GM21619 (cell line): ENCODE data around the gene TRIM52.
A peak's percentile ranks its signal among the peaks of the same experiment; 100 is the strongest.
"Not testable (repeated sequence)": the region's sequence is repeated elsewhere in the genome, so short reads cannot be mapped to it uniquely, and the experiment has no call there.

Experiments
- ATAC-seq: cut with Tn5 transposase; IDR thresholded peaks from one replicate; pipeline ENCODE4 v1.9.1; 2021; ENCODE audit not compliant: unreplicated experiment

Gene TRIM52

DNA sequence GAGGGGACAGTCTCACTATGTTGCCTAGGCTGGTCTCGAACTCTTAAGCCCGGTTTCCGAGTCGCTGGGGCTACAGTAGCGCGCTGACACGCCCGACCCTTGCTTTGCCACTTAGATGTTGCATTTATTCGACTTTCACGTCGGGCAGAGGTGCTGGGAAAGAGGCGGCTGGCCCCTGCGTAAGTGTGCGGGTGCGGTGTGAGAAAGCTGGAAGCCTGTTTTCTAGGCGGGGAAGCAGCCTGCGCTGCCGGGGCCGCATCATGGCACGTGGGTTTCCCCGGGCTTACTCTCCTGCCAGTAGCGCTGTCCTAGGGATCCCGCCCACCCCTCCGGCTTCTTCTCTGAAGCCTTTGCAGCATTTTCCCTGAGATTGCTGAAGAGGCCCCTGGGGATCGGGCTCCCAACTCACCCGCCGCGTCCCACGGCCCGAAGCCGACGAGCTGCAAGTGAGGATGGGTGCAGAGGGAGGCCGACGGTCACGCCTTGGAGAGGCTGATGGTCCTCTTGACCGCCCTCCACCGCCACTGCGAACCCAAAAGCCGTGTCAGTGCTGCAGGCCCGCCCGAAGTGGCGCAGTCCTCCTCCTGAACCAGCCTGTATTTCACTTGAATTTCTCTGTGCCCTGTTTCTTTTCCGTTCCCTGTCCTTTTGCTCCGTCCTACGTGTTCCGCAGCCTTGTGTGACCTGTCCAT lies 43.7 kb downstream of the TRIM52 start:
- peak; percentile 22 for ATAC-seq

DNA sequence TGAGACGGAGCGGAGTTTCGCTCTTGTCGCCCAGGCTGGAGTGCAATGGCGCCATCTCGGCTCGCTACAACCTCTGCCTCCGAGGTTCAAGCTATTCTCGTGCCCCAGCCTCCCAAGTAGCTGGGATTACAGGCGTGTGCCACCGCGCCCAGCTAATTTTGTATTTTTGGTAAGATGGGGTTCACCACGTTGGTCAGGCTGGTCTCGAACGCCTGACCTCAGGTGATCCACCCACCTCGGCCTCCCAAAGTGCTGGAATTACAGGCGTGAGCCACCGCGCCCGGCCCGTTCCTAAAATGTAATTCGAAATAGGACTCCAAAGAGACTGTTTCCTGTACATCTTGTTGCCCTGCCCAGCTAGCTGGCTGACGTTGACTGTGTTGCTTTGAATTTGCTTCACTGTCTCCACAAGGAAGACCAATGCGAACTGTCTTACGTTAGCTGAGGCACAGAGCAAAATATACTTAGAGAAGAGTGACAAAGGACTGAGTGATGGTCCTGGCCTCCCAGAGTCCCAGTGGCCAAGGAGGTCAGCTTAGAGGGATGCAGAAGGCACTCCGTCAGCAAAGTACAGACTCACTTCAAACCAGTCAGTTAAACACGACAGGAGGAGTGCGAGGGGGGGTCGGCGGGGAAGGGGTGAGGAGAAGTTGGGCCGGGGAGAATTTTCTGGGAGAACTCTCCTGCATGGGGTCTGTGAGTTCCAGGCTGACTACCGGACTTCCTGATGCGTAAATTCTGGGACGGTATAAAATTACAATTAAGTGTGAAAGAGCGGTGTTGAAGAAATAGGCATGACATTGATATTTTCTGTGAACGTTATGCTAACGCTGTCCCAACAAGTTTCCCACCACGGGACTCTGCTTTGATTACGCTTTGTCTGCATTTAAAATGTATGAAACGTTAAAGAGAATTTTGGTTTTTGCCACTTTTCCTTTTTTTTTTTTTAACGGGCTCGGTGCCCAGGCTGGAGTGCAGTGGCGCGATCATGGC lies 44.6 kb downstream of the TRIM52 start:
- ATAC-seq, result no peak

DNA sequence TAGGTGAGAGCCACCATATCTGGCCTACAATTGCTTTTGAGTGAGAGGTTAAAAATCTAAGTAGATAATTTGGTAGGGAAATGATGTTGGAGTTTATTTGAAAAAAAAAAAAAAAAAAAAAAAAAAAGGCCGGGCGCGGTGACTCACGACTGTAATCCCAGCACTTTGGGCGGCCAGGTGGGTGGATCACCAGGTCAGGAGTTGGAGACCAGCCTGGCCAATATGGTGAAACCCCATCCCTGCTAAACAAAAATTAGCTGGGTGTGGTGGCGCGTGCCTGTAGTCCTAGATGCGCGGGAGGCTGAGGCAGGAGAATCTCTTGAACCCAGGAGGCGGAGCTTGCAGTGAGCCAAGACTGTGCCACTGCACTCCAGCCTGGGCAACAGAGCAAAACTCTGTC lies 46.7 kb downstream of the TRIM52 start:
- not testable (repeated sequence) for ATAC-seq

DNA sequence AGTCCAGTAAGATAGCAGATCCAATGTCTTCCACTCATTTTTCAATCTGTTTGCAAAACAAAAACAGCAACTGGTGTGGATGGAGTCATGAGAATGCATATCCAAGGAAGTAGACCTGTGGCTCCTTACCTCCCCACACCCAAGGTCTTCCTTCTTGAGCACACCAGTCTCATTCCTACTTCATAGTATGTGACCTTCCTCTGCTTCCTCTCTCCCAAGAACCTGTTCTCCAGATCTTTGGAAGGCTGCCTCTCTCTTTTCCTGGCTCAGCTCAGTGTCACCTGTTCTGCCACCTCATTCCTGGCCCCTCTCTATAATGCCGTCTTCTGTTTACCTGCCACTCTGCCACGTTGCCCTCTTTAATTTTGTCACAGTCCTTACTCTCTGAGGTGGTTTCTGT lies 48.0 kb downstream of the TRIM52 start:
- no peak for ATAC-seq

DNA sequence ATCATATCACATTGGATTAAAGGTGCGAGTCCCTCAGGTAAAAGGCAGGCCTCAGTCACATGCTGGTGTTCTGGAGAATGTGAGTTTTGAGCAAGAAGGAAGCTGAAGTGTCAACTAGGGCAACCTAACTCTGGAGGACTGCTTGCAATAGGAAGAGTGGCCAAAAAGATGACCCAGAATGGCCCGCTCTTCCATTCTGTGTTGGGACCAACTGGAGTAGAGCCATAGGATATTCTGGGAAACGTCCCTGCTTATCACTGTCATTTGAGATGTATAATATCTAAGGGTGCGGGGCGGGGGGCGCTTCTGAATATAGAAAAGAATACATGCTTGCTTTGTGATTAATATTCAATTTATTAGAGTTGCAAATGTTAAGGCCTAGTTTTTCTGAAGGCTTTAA lies 48.9 kb downstream of the TRIM52 start:
- ATAC-seq, result no peak

DNA sequence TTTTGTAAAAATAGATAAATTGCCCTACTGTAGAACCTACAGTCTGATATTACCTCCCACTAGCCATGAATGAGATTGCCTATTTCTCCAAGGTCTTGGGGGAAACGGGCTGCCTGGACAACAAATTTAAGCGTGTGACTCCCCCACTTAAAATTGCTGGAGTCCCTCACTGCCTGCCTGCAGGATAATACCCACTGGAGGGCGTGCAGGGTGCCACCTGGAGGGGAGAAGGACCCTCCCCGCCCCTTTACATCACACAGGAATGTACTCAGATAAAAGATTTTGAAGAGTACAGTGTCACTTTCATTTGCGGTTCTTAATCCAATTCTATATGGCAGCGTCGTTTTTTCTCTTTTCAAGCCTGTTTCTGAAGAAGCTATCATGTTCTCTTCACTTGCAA lies 49.7 kb downstream of the TRIM52 start:
- ATAC-seq, result no peak

DNA sequence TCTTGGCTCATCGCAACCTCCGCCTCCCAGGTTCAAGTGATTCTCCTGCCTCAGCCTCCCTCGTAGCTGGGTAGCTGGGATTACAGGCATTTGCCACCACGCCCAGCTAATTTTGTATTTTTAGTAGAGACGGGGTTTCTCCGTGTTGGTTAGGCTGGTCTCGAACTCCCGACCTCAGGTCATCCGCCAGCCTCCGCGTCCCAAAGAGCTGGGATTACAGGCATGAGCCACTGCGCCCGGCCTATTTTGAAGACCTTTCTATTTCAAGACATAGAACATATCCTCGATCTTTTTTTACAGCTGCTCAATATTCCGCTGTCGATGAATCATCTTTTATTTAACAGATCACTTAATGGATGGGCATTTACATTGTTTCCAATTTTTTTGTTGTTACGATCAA lies 50.2 kb downstream of the TRIM52 start:
- ATAC-seq, result not testable (repeated sequence)

DNA sequence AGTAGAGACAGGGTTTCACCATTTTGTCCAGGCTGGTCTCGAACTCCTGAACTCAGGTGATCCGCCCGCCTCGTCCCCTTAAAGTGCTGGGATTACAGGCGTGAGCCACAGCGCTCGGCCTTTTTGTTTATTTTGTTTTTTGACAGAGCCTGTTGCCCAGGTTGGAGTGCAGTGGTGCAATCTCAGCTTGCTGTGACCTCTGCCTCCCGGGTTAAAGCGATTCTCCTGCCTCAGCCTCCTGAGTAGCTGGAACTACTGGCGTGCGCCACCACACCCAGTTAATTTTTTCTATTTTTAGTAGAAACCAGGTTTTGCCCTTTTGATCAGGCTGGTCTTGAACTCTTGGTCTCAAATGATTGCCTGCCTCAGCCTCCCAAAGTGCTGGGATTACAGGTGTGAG lies 50.8 kb downstream of the TRIM52 start:
- not testable (repeated sequence) for ATAC-seq

DNA sequence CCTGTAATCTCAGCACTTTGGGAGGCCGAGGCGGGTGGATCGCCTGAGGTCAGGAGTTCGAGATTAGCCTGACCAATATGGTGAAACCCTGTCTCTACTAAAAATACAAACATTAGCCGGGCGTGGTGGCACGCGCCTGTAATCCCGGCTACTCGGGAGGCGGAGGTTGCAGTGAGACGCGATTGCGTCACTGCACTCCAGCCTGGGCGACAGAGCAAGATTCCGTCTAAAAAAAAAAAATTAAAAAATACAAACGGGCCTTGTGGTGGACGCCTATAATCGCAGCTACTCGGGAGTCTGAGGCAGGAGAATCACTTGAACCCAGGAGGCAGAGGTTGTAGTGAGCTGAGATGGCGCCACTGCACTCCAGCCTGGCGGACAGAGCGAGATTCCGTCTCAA lies 51.9 kb downstream of the TRIM52 start:
- not testable (repeated sequence) for ATAC-seq

DNA sequence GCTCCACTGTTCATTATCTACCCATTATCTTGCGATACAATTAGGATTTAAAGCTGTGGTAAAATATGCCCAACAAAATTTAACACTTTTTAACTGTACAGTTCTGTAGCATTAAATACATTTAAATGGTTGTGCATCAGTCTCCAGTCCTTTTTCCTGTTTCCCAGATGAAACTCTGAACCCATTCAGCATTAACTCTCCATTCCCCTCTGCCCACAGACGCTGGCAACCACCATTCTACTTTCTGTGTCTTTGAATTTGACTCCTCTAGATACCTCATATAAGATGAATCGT lies 53.0 kb downstream of the TRIM52 start:
- no peak for ATAC-seq

DNA sequence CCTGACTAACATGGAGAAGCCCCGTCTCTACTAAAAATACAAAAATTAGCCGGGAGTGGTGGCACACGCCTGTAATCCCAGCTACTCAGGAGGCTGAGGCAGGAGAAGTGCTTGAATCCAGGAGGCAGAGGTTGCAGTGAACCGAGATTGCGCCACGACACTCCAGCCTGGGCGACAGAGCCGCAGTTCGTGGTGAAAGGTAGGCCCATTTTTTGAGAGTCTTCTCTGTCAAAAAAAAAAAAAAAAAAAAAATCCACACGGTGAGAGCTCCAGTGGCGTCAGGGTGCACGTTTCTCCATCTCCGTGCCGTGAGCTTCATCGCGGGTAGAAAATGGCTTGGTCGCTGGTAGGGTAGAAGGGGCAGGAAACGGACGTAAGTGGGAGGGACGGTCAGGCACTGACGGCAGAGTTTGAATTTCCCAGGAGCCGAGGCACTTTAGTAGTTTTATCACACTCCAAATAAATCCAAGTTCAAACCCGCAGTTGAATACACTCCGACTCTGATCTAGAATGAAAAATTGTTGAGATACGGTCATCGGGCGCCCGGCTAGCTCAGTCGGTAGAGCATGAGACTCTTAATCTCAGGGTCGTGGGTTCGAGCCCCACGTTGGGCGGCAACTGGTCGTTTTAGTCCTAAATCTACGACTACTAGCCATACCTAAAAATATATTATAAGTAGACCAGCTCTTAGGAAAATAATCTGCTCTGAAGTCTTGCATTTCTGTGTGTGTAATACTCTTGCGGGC lies 53.6 kb downstream of the TRIM52 start:
- peak; percentile 33 for ATAC-seq

DNA sequence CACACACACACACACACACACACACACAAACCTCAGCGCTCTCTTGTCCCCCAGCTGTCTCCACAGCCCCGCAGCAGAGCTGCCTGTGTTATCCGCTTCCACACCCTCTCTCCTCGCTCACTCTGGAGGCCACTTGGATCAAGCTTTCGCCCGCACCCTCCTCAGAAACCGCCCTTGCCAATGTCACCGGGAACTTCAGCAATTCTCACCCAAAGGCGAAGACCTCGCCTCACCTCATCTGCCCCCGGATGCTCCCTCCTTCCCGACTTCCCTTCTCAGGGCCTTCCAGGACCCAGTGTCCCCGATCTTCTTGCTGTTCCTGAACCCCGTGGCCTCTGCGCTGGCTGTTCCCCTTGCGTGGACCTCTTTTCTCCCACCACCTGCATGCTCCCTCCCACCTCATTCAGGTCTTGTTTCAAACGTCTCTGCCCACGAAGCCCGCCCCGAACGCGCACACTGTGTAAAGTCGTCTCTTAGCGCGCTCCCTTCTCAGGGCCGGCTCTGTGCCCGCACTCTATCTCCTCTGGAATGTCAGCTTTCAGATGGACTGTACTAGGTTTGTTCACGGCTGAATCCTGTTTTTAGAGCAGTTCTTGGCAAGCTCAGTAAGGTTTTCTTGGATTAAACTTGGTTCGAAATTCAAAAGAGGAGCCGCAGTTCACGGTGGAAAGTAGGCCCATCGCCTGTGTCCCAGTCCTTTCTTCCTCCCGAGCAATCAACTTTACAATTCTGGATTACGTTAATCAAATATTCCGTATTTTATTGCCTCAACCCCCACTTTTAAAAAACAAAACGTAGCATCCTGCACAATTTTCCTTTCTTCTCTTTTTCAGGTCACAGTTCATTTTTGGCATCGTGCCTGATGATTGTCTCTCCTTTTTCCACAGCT lies 54.9 kb downstream of the TRIM52 start:
- no peak for ATAC-seq
